ENCODE data around the gene GNAL. TPM values are rescaled to one million over a fixed set of nuclear protein-coding genes. Genes with fewer than 3 reads are reported as not detected.
"Not testable (repeated sequence)": the region's sequence is repeated elsewhere in the genome, so short reads cannot be mapped to it uniquely, and the experiment has no call there.

Gene GNAL
- total RNA-seq, 1 experiment from 2014 or later: 24.5 TPM

DNA sequence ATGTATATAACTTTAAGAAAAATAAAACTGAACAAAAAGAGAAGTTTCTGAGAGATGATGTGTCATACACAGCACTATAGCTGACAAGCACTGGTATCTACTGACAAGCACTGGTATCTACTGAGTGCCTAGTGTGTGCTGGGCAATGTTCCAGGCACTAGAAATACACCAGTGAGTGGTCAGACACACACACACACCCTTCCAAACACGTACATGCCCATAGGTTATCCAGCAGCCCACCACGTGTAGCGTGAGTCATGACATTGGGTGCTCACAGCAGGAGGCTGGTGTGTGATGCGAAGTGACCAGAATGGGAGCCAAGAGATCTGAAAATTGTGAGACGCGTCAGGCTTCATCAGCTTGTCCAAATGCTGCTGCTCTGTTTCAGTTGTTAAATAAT is 12.2 kb upstream of the GNAL start:
- H3K36me3 ChIP-seq (replicated peaks; ENCODE audit: control insufficient read depth, insufficient read depth, low read length): no peaks in the 10 kb centered on the region
- no peak overlapping the region for H3K4me3 ChIP-seq (ENCODE audit: insufficient read depth, low read depth, low read length)
- H3K27me3 ChIP-seq (ENCODE audit: control insufficient read depth, insufficient read depth, low read length): no peaks in the 10 kb centered on the region
- DNase-seq: no peak

DNA sequence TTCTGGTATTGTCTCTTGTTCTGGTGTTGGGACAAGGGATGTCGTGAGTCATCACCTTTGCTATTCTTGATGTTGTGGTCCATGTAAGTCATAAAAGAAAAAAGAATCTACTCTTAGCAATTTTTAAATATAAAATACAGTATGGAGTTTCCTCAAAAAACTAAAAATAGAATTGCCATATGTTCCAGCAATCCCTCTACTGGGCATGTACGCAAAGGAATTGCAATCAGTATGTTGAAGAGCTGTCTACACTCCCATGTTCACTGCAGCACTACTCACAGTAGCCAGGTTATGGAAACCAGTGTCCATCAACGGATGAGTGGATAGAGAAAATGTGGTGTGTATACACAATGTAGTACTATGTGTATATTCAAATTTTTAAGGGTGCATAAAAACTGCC is 10.9 kb upstream of the GNAL start:
- no peak for DNase-seq
- no peaks in the 10 kb centered on the region for H3K36me3 ChIP-seq (replicated peaks; ENCODE audit: control insufficient read depth, insufficient read depth, low read length)
- no peak overlapping the region for H3K4me3 ChIP-seq (ENCODE audit: insufficient read depth, low read depth, low read length)
- no peaks in the 10 kb centered on the region for H3K27me3 ChIP-seq (ENCODE audit: control insufficient read depth, insufficient read depth, low read length)

DNA sequence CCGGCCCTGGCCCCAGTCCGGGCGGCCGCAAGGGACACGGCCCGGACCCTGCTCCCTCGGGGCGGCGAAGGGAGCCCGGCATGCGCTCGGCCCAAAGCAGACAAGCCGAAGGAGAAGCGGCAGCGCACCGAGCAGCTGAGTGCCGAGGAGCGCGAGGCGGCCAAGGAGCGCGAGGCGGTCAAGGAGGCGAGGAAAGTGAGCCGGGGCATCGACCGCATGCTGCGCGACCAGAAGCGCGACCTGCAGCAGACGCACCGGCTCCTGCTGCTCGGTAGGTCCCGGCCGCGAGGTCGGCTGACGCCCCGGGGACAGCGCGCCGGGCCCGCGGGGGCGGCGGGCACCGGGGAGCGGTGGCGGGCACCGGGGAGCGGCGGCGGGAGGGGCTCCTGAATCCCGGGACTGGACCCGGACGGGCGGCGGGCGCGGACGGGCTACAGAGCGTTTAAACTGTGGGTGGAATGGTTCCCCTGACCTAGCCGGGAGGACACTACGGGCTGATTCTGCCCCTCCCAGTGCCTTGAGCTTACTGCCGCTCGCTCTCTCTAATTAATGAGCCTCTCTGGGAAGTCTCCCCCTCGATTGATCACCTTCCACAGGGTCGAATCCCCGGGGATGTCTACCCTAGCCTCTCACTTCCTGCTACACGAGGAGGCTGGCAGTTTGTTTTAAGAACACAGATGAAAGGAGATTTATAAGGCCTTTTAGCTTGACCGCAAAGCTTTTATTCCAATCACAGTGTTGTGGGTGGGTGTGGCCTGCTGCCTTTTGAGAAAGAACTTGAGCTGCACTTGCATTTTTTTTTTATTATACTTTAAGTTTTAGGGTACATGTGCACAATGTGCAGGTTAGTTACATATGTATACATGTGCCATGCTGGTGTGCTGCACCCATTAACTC is 853 bp downstream of the GNAL start:
- peaks cover 12% of the 10 kb centered on the region for H3K27me3 ChIP-seq (ENCODE audit: control insufficient read depth, insufficient read depth, low read length)
- H3K36me3 ChIP-seq (replicated peaks; ENCODE audit: control insufficient read depth, insufficient read depth, low read length): no peaks in the 10 kb centered on the region
- peak; percentile 84 for DNase-seq
- peak overlapping the region; percentile 77 for H3K4me3 ChIP-seq (ENCODE audit: insufficient read depth, low read depth, low read length)

DNA sequence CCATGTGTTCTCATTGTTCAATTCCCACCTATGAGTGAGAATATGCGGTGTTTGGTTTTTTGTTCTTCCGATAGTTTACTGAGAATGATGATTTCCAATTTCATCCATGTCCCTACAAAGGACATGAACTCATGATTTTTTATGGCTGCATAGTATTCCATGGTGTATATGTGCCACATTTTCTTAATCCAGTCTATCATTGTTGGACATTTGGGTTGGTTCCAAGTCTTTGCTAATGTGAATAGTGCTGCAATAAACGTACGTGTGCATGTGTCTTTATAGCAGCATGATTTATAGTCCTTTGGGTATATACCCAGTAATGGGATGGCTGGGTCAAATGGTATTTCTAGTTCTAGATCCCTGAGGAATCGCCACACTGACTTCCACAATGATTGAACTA is 1.6 kb downstream of the GNAL start:
- not testable (repeated sequence) for H3K4me3 ChIP-seq (ENCODE audit: insufficient read depth, low read depth, low read length)

DNA sequence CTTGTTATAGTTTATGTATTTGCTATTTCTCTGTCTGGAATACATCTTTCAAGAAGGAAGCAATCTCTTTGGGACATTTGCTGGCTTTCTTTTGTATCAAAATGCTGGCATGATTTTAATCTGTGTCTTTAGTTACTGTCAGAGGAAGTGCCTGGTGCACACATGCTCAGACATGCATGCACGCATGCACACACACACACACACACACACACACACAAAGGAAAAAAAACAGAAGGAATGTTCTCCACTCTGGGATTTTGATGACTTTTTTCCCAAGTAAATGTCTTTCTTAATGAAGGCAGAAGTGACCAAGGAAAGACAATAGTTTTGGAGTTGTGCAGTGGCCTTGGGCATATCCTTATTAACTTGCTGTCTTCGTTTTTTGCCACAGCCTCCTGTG is 6.7 kb downstream of the GNAL start:
- Histone ChIP-seq H3K36me3 (replicated peaks; ENCODE audit: control insufficient read depth, insufficient read depth, low read length) (no peaks in the 10 kb centered on the region), H3K27me3 (ENCODE audit: control insufficient read depth, insufficient read depth, low read length) (peaks cover 2% of the 10 kb centered on the region; the same call in 1 of the 2 replicates), H3K4me3 (ENCODE audit: insufficient read depth, low read depth, low read length) (no peak overlapping the region)
- DNase-seq: no peak

More for the DNA sequence above, 1.6 kb downstream of the GNAL start:
- H3K36me3 ChIP-seq (replicated peaks; ENCODE audit: control insufficient read depth, insufficient read depth, low read length); DNase-seq: not testable (repeated sequence)
- peaks cover 12% of the 10 kb centered on the region for H3K27me3 ChIP-seq (ENCODE audit: control insufficient read depth, insufficient read depth, low read length)

DNA sequence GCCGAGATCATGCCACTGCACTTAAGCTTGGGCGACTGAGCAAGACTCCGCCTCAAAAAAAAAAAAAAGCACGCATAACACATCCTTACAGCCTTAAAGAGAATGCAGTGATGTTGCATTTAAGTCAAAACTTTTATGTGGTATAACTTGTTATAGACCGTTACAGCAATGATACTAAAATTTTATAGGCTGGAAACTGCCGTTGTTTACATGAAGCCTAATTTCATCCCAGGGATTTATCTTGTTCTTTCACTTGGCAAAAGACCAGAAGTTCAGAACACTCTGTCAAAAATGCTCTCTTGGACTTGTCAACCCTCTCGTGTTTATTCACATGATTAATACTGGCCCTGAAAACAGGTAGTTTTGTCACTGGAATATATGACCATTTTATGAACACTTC is 7.4 kb downstream of the GNAL start:
- Histone ChIP-seq H3K36me3 (replicated peaks; ENCODE audit: control insufficient read depth, insufficient read depth, low read length) (no peaks in the 10 kb centered on the region), H3K27me3 (ENCODE audit: control insufficient read depth, insufficient read depth, low read length) (peaks cover 2% of the 10 kb centered on the region; the same call in 1 of the 2 replicates), H3K4me3 (ENCODE audit: insufficient read depth, low read depth, low read length) (no peak overlapping the region)
- DNase-seq: no peak

DNA sequence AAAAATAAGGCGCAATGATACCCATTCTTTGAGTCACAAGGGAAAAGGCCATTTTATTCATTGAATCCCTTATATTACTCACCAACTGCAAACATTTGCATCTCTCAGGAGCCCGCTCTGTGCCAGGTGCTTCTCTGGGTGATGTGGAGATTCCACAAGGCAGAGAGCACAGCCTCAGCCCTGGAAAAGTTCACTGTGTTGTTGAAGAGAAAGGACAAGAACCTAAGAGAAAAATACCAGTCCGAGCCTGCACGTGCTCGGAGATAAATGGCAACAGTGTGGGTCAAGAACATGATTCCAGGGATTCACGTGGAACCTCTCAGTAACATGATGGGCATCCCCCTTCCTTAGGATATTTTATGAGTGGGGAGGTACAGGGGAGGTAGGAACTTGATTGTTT is 11.8 kb downstream of the GNAL start:
- no peak for DNase-seq
- H3K4me3 ChIP-seq (ENCODE audit: insufficient read depth, low read depth, low read length): no peak overlapping the region
- H3K27me3 ChIP-seq (ENCODE audit: control insufficient read depth, insufficient read depth, low read length): no peaks in the 10 kb centered on the region
- no peaks in the 10 kb centered on the region for H3K36me3 ChIP-seq (replicated peaks; ENCODE audit: control insufficient read depth, insufficient read depth, low read length)

DNA sequence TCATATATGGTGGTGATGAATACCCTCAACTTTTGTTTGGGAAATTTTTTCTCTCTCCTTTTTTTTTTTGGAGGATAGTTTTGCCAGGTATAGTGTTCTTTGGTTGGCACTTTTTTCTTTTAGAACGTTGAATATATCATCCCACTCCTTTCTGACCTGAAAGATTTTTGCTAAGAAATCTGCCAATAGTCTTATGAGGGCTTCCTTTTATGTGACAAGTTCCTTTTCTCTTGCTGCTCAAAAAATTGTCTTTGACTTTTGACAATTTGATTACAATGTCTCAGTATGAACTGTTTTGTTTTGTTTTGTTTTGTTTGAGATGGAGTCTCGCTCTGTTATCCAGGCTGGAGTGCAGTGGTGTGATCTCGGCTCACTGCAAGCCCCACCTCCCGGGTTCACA is 21.5 kb downstream of the GNAL start:
- DNase-seq: no peak
- Histone ChIP-seq H3K36me3 (replicated peaks; ENCODE audit: control insufficient read depth, insufficient read depth, low read length) (no peaks in the 10 kb centered on the region), H3K4me3 (ENCODE audit: insufficient read depth, low read depth, low read length) (no peak overlapping the region), H3K27me3 (ENCODE audit: control insufficient read depth, insufficient read depth, low read length) (no peaks in the 10 kb centered on the region)

DNA sequence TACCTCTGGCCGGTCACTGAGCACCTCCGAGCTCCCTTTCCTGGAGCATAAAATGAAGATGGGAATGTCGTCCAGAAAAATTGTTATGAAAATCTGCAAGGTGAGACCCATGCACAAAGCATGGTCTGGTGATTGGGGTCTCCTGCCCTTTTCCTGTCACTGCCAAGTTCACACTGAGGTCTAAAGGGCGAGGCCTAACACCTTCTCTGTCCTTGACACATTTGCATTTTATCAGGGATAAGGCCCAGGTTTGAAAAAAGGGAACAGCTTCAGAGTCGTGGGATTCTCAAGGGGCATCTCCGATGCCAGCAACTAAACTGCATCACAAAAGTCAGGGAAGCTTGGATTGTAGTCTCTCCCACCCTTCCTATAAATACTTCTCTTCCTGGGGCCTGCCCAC is 24.7 kb downstream of the GNAL start:
- DNase-seq: no peak
- Histone ChIP-seq H3K4me3 (ENCODE audit: insufficient read depth, low read depth, low read length) (no peak overlapping the region), H3K36me3 (replicated peaks; ENCODE audit: control insufficient read depth, insufficient read depth, low read length) (no peaks in the 10 kb centered on the region), H3K27me3 (ENCODE audit: control insufficient read depth, insufficient read depth, low read length) (no peaks in the 10 kb centered on the region)

DNA sequence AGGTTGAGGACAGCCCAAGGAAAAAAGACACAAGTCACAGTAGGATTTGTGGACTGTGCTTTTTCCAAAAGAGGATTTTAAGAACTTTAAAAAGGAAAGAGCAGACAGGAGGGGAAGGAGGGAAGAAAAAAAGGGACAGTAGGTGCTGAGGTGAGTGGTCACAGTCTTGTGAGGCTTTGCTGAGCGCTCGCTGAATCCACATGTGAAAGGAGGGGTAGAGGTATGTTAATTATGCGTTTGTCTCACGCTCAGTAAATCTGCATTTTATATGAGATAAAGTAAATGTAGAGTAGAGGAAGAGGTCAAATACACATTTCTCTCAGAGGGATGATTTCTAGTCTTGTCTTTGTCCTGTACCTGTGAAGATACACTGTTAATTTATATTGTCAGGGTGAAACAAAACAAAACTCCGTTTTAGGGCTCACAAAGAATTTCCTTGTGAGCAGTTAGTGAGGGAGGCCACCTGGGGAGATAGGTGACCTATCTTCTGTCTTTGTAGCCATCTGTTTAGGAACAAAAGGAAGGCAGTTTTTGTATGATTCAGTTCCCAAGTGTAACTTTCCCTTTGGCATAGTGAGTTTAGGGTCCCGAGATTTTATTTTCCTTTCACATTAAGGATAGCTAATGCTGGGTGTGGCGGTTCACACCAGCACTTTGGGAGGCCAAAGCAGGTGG is 25.3 kb downstream of the GNAL start:
- no peaks in the 10 kb centered on the region for H3K36me3 ChIP-seq (replicated peaks; ENCODE audit: control insufficient read depth, insufficient read depth, low read length)
- no peak overlapping the region for H3K4me3 ChIP-seq (ENCODE audit: insufficient read depth, low read depth, low read length)
- no peaks in the 10 kb centered on the region for H3K27me3 ChIP-seq (ENCODE audit: control insufficient read depth, insufficient read depth, low read length)
- DNase-seq: peak; percentile 54

DNA sequence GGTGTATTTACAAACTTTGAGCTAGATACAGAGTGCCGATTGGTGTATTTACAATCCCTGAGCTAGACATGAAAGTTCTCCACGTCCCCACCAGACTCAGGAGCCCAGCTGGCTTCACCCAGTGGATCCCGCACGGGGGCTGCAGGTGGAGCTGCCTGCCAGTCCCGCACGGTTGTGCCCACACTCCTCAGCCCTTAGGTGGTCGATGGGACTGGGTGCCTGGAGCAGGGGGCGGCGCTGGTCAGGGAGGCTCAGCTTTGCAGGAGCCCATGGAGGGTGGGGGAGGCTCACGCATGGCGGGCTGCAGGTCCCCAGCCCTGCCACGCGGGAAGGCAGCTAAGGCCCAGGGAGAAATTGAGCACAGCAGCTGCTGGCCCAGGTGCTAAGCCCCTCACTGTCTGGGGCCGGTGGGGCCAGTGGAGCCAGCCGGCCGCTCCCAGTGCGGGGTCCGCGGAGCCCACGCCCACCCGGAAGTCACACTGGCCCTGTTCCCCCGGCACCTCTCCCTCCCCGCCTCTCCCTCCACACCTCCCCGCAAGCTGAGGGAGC is 27.8 kb downstream of the GNAL start:
- not testable (repeated sequence) for DNase-seq; H3K27me3 ChIP-seq (ENCODE audit: control insufficient read depth, insufficient read depth, low read length); H3K36me3 ChIP-seq (replicated peaks; ENCODE audit: control insufficient read depth, insufficient read depth, low read length); H3K4me3 ChIP-seq (ENCODE audit: insufficient read depth, low read depth, low read length)

DNA sequence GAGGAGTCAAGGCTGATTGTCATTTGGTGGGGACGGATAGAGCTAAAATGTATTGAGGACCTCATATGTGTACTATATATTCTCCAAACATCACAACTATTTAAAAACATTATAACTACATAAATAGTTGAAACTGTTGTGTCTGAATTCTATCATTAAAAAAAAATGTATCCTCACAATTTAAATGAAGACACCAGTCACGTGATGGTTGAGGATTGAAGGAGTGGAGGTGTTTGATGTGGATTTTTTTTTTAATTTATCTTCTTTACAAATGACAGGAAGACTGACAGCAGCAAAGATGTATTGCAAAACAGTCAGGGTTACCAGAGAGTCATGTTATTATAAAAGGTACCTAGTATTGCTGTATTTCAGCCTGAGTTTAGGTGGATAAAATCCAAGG is 30.0 kb downstream of the GNAL start:
- no peaks in the 10 kb centered on the region for H3K36me3 ChIP-seq (replicated peaks; ENCODE audit: control insufficient read depth, insufficient read depth, low read length)
- H3K27me3 ChIP-seq (ENCODE audit: control insufficient read depth, insufficient read depth, low read length): no peaks in the 10 kb centered on the region
- no peak for DNase-seq
- H3K4me3 ChIP-seq (ENCODE audit: insufficient read depth, low read depth, low read length): no peak overlapping the region

DNA sequence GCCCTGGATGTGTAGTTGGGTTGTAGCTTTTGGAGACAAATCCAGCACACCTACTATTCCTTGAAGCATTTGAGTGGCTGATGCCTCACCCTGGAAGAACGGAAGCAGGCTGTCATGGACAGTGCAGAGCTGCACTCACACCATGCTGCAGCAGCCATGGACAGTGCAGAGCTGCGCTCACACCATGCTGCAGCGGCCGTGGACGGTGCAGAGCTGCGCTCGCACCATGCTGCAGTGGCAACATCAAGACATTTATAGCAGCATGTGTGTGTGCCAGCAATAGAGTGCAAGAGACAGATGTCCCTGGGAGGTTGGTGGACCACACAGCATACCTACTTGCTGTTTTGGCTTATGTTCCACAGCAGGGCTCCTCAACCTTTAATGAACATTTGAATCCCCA is 30.6 kb downstream of the GNAL start:
- H3K27me3 ChIP-seq (ENCODE audit: control insufficient read depth, insufficient read depth, low read length): no peaks in the 10 kb centered on the region
- no peak for DNase-seq
- no peaks in the 10 kb centered on the region for H3K36me3 ChIP-seq (replicated peaks; ENCODE audit: control insufficient read depth, insufficient read depth, low read length)
- H3K4me3 ChIP-seq (ENCODE audit: insufficient read depth, low read depth, low read length): no peak overlapping the region

DNA sequence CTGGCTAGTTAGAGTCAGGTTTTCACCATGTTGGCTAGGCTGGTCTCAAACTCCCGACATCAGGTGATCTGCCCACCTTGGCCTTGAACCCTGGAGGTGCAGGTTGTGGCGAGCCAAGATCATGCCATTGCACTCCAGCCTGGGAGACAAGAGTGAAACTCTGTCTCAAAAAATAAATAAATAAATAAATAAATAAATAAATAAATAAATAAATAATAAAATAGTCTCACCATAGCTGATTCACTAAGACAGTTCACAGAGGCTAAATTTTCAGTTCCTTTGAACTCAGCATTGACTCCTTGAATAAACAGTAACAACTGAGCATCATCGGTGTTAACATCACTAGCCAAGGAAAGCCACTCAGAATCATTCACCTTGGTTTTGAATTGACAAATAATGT is 32.7 kb downstream of the GNAL start:
- no peak for DNase-seq
- H3K36me3 ChIP-seq (replicated peaks; ENCODE audit: control insufficient read depth, insufficient read depth, low read length): no peaks in the 10 kb centered on the region

DNA sequence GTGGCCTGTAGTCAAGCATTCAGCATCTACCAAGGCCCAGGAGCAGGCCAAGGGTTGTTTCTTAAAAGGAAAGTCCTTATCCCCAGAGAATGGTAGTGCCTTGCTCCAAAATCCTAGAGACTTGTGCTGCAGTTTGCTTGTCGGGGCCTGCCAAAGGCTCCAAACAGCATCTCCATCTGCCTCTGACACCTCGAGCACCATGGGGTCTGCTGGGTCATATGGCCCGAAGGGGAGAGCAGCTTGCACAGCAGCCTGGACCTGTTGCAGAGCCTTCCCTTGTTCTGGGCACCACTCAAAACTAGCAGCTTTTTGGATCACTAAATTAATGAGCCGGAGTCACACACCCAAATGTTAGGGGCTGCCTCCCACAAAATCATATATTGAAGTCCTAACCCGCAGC is 35.7 kb downstream of the GNAL start:
- Histone ChIP-seq H3K4me3 (ENCODE audit: insufficient read depth, low read depth, low read length) (no peak overlapping the region), H3K27me3 (ENCODE audit: control insufficient read depth, insufficient read depth, low read length) (no peaks in the 10 kb centered on the region), H3K36me3 (replicated peaks; ENCODE audit: control insufficient read depth, insufficient read depth, low read length) (no peaks in the 10 kb centered on the region)
- no peak for DNase-seq

More for the DNA sequence above, 32.7 kb downstream of the GNAL start:
- Histone ChIP-seq H3K27me3 (ENCODE audit: control insufficient read depth, insufficient read depth, low read length) (no peaks in the 10 kb centered on the region), H3K4me3 (ENCODE audit: insufficient read depth, low read depth, low read length) (no peak overlapping the region)

Data from H7 (cell line).